Measurements from ENCODE around the gene GRHL1. TPM values are rescaled to one million over a fixed set of nuclear protein-coding genes. Genes with fewer than 3 reads are reported as not detected.
"Not testable (repeated sequence)": the region's sequence is repeated elsewhere in the genome, so short reads cannot be mapped to it uniquely, and the experiment has no call there.

The GRHL1 gene
- total and polyA plus RNA-seq, 7 experiments from 2014 or later, result 0.19 to 1.3 (median 0.48) TPM; not detected in 1

GRCh38 chr2:10028407-10028987, 77.0 kb downstream of the GRHL1 start:
- Histone ChIP-seq H3K4me3 (ENCODE audit: low read length) (no peak overlapping the region), H3K36me3 (ENCODE audit: control insufficient read depth in 2 of 3, insufficient read depth in 3 of 3, low read length in 3 of 3) (no peaks in the 10 kb centered on the region), H3K27me3 (ENCODE audit: control insufficient read depth in 2 of 2, insufficient read depth in 2 of 2, low read length in 2 of 2) (no peaks in the 10 kb centered on the region), H3K4me1 (ENCODE audit: control insufficient read depth in 2 of 2, insufficient read depth in 2 of 2, low read length in 2 of 2) (peaks cover 21 to 23% of the 10 kb centered on the region in 2 donors), H3K9me3 (ENCODE audit: control insufficient read depth in 2 of 3, low read length in 3 of 3) (no peaks in the 10 kb centered on the region), H3K27ac (ENCODE audit: low read depth, low read length) (no peak overlapping the region)
- peaks cover 0 to 1% (median 0%) of the 10 kb centered on the region in 5 donors for H3K27me3 Mint-ChIP-seq
- H3K4me1 Mint-ChIP-seq, result peaks cover 16 to 27% (median 21%) of the 10 kb centered on the region in 7 donors
- H3K4me3 Mint-ChIP-seq, result peak overlapping the region in 5 of 10 donors; percentile 62 to 68 (median 66)
- CTCF ChIA-PET, result interaction anchor here (2.0 kb wide), 1 partner anchor 44 kb away, joined by 11 read pairs; no protein-coding TSS in a partner anchor
- DNase-seq (no peak), ATAC-seq (no peak)
- intact Hi-C loops (cut with micrococcal nuclease), result no loop called here
- peaks cover 0 to 2% (median 0%) of the 10 kb centered on the region in 11 donors for H3K9me3 Mint-ChIP-seq
- H3K36me3 Mint-ChIP-seq, result no peaks in the 10 kb centered on the region
- POLR2A ChIA-PET, result interaction anchor here (0.9 to 1.9 kb wide), 2 partner anchors 10 to 14 kb away, joined by 3 to 7 read pairs; no protein-coding TSS in a partner anchor
- H3K27ac Mint-ChIP-seq, result peak overlapping the region in 6 of 9 donors; percentile 17 to 86 (median 46)

- intact Hi-C loops (cut with micrococcal nuclease), result loop anchor here (1.0 kb wide), 2 partner anchors 14 to 15 kb away; partner anchors contain the start of gene KLF11 (in 1 of the 2)
- Mint-ChIP-seq H3K4me3 (peak overlapping the region; percentile 16 to 73 (median 66)), H3K27ac (peak overlapping the region in 7 of 9 donors; percentile 28 to 86 (median 71)), H3K4me1 (peaks cover 16 to 28% (median 21%) of the 10 kb centered on the region in 7 donors), H3K9me3 (peaks cover 0 to 2% (median 0%) of the 10 kb centered on the region in 11 donors), H3K36me3 (no peaks in the 10 kb centered on the region), H3K27me3 (peaks cover 0 to 3% (median 0%) of the 10 kb centered on the region in 5 donors)
- H3K9me3 ChIP-seq (ENCODE audit: control insufficient read depth in 2 of 3, low read length in 3 of 3), result no peaks in the 10 kb centered on the region
- H3K27me3 ChIP-seq (ENCODE audit: control insufficient read depth in 2 of 2, insufficient read depth in 2 of 2, low read length in 2 of 2), result no peaks in the 10 kb centered on the region
- peak overlapping the region; percentile 4 for H3K27ac ChIP-seq (ENCODE audit: low read depth, low read length)
- H3K36me3 ChIP-seq (ENCODE audit: control insufficient read depth in 2 of 3, insufficient read depth in 3 of 3, low read length in 3 of 3), result no peaks in the 10 kb centered on the region
- DNase-seq, result peak in 8 of 9 donors; percentile 26 to 58 (median 36)
- CTCF ChIA-PET, result interaction anchor here (0.7 to 2.0 kb wide), 4 partner anchors 18 to 216 kb away, joined by 3 to 11 read pairs (median 3); no protein-coding TSS in a partner anchor
- H3K4me1 ChIP-seq (ENCODE audit: control insufficient read depth in 2 of 2, insufficient read depth in 2 of 2, low read length in 2 of 2), result peaks cover 21 to 23% of the 10 kb centered on the region in 2 donors
- POLR2A ChIA-PET, result interaction anchor here (0.6 to 1.9 kb wide), 3 partner anchors 13 to 36 kb away, joined by 3 to 7 read pairs (median 5); partner anchors contain the start of gene KLF11
- peak; percentile 96 for ATAC-seq
- peak overlapping the region; percentile 31 for H3K4me3 ChIP-seq (ENCODE audit: low read length)
Measured at GRCh38 chr2:10028988-10029874, 77.7 kb downstream of the GRHL1 start.

- H3K27me3 ChIP-seq (ENCODE audit: control insufficient read depth in 2 of 2, insufficient read depth in 2 of 2, low read length in 2 of 2), result no peaks in the 10 kb centered on the region
- Mint-ChIP-seq H3K4me3 (peak overlapping the region in 9 of 10 donors; percentile 42 to 73 (median 65)), H3K36me3 (no peaks in the 10 kb centered on the region), H3K4me1 (peaks cover 19 to 30% (median 23%) of the 10 kb centered on the region in 7 donors), H3K9me3 (peaks cover 0 to 2% (median 0%) of the 10 kb centered on the region in 11 donors), H3K27me3 (peaks cover 0 to 3% (median 0%) of the 10 kb centered on the region in 5 donors), H3K27ac (peak overlapping the region in 7 of 9 donors; percentile 5 to 86 (median 52))
- no peaks in the 10 kb centered on the region for H3K36me3 ChIP-seq (ENCODE audit: control insufficient read depth in 2 of 3, insufficient read depth in 3 of 3, low read length in 3 of 3)
- ChIA-PET CTCF (interaction anchor here (0.9 to 2.0 kb wide), 3 partner anchors 17 to 46 kb away, joined by 3 to 11 read pairs (median 3); no protein-coding TSS in a partner anchor), POLR2A (interaction anchor here (0.6 to 1.9 kb wide), 3 partner anchors 13 to 36 kb away, joined by 3 to 7 read pairs (median 5); partner anchors contain the start of gene KLF11)
- H3K27ac ChIP-seq (ENCODE audit: low read depth, low read length), result no peak overlapping the region
- DNase-seq (no peak), ATAC-seq (no peak)
- peaks cover 21 to 23% of the 10 kb centered on the region in 2 donors for H3K4me1 ChIP-seq (ENCODE audit: control insufficient read depth in 2 of 2, insufficient read depth in 2 of 2, low read length in 2 of 2)
- peak overlapping the region; percentile 31 for H3K4me3 ChIP-seq (ENCODE audit: low read length)
- intact Hi-C loops (cut with micrococcal nuclease), result loop anchor here (1.0 kb wide), 2 partner anchors 13 to 14 kb away; partner anchors contain the start of gene KLF11 (in 1 of the 2)
- no peaks in the 10 kb centered on the region for H3K9me3 ChIP-seq (ENCODE audit: control insufficient read depth in 2 of 3, low read length in 3 of 3)
Measured at GRCh38 chr2:10029875-10030223, 78.4 kb downstream of the GRHL1 start.

- H3K36me3 ChIP-seq (ENCODE audit: control insufficient read depth in 2 of 3, insufficient read depth in 3 of 3, low read length in 3 of 3), result no peaks in the 10 kb centered on the region
- DNase-seq (no peak), ATAC-seq (no peak)
- ChIA-PET CTCF (interaction anchor here (1.4 to 2.0 kb wide), 2 partner anchors 16 to 46 kb away, joined by 3 to 11 read pairs; no protein-coding TSS in a partner anchor), POLR2A (interaction anchor here (0.8 kb wide), 1 partner anchor 14 kb away, joined by 3 read pairs; no protein-coding TSS in a partner anchor)
- peaks cover 0 to under 1% (median 0%) of the 10 kb centered on the region in 11 donors for H3K9me3 Mint-ChIP-seq
- peaks cover 21 to 23% of the 10 kb centered on the region in 2 donors for H3K4me1 ChIP-seq (ENCODE audit: control insufficient read depth in 2 of 2, insufficient read depth in 2 of 2, low read length in 2 of 2)
- no peak overlapping the region for H3K4me3 ChIP-seq (ENCODE audit: low read length)
- peak overlapping the region in 2 of 9 donors; percentile 74 to 86 for H3K27ac Mint-ChIP-seq
- H3K27me3 ChIP-seq (ENCODE audit: control insufficient read depth in 2 of 2, insufficient read depth in 2 of 2, low read length in 2 of 2), result no peaks in the 10 kb centered on the region
- H3K9me3 ChIP-seq (ENCODE audit: control insufficient read depth in 2 of 3, low read length in 3 of 3), result no peaks in the 10 kb centered on the region
- H3K27me3 Mint-ChIP-seq, result peaks cover 0 to 3% (median 0%) of the 10 kb centered on the region in 5 donors
- peaks cover 19 to 33% (median 24%) of the 10 kb centered on the region in 7 donors for H3K4me1 Mint-ChIP-seq
- no peak overlapping the region for H3K27ac ChIP-seq (ENCODE audit: low read depth, low read length)
- H3K36me3 Mint-ChIP-seq, result no peaks in the 10 kb centered on the region
- H3K4me3 Mint-ChIP-seq, result peak overlapping the region in 1 of 10 donors; percentile 66
- intact Hi-C loops (cut with micrococcal nuclease), result no loop called here
Measured at GRCh38 chr2:10030311-10030736, 78.8 kb downstream of the GRHL1 start.

- H3K27me3 ChIP-seq (ENCODE audit: control insufficient read depth in 2 of 2, insufficient read depth in 2 of 2, low read length in 2 of 2); H3K9me3 ChIP-seq (ENCODE audit: control insufficient read depth in 2 of 3, low read length in 3 of 3); H3K36me3 ChIP-seq (ENCODE audit: control insufficient read depth in 2 of 3, insufficient read depth in 3 of 3, low read length in 3 of 3); H3K27me3 Mint-ChIP-seq; H3K36me3 Mint-ChIP-seq; DNase-seq; H3K27ac ChIP-seq (ENCODE audit: low read depth, low read length); CTCF ChIA-PET; H3K9me3 Mint-ChIP-seq; intact Hi-C loops (cut with micrococcal nuclease); H3K4me3 ChIP-seq (ENCODE audit: low read length); ATAC-seq: not testable (repeated sequence)
- Mint-ChIP-seq H3K4me3 (peak overlapping the region in 1 of 10 donors; percentile 16), H3K27ac (peak overlapping the region in 1 of 9 donors; percentile 45), H3K4me1 (peaks cover 19 to 33% (median 24%) of the 10 kb centered on the region in 7 donors)
- H3K4me1 ChIP-seq (ENCODE audit: control insufficient read depth in 2 of 2, insufficient read depth in 2 of 2, low read length in 2 of 2), result peaks cover 21 to 23% of the 10 kb centered on the region in 2 donors
- POLR2A ChIA-PET, result interaction anchor here (0.8 kb wide), 1 partner anchor 14 kb away, joined by 3 read pairs; no protein-coding TSS in a partner anchor
Measured at GRCh38 chr2:10030798-10031197, 79.3 kb downstream of the GRHL1 start.

Data from naive thymus-derived CD4-positive, alpha-beta T cell (primary cell).